CD4-positive, alpha-beta T cell treated with Interleukin-12 subunit alpha and Interleukin-12 subunit beta, for 1 hour (primary cell): ENCODE data around the gene WNT8A.

Experiments used
- DNase-seq: peaks from one replicate; pipeline ENCODE4 v3.0.0-alpha.2; 2020

The WNT8A gene

DNA sequence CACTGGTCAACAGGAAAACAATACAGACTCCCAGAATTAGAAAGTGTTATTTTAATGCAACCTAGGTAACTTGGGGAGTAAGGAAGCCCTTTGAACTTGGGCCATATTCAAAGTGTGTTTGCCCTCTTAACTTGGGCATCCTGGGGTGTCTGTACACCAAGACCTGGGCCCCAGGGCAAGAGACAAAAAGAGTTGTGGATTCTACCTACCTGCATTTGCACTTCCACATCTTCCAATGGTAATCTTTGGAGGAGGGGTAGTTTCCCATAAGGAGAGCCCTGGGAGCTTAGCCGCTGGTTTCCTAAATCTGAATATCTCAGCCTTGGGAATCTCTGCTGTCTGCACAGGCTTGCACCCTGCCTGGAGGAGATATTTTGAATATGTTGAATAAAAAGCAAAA, 8.5 kb downstream of the WNT8A start:
- DNase-seq, result no peak

GRCh38 chr5:138093036-138093435, 9.2 kb downstream of the WNT8A start:
- no peak for DNase-seq

DNA sequence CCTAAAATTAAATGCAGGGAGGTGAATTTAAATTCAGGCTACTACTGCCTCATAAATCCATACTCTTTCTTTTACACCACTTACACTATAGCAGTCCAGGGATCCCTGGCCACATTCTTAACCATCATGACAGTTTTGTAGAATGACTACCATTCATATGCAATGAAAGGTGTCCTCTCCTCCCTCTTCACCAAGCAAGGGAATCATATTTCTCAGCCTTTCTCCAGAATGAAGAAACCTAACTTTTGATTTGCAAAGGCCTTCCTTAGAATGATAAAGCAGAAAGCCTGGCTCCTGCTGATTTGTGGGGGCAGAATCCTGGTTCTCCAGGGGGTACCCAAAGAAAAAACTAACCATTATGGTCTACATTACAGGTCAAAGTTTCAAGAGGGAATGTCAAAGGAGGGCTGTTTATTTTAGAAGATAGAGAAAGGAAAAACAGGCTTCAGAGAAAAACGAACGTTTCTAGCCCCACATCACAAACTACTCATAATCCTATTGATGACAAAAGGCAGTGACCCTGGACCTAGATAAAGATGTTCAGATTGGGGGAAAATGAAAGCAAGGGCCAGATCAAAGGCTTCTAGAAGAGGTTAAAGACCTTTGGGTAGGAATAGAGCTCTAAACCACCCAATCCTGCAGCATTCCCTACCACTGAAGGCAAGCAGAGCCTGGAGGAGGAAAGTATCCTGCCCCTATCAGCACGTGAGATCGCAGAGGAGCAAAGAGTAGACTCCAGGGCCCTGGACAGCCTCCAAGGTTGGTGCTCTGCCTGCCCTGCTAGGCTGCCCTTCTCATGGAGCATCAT, 11.5 kb downstream of the WNT8A start:
- DNase-seq, result no peak

DNA sequence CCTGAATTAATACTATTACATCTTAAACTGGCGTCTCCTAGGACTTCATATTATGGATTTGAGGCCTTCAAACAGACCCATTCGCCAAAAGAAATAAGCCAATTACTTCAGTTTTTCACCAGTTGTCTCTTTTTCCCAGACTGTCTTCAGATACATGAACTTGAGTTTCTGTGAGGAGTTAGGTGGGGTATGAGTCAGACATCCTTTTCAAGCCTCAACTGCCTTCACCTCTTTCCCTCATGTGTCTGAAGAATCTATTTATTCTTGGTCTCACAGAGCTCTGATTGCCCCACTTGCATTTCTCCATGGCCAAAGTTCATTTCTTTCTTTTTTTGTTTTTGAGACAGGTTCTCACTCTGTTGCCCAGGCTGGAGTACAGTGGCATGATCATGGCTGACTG, 12.5 kb downstream of the WNT8A start:
- no peak for DNase-seq

DNA sequence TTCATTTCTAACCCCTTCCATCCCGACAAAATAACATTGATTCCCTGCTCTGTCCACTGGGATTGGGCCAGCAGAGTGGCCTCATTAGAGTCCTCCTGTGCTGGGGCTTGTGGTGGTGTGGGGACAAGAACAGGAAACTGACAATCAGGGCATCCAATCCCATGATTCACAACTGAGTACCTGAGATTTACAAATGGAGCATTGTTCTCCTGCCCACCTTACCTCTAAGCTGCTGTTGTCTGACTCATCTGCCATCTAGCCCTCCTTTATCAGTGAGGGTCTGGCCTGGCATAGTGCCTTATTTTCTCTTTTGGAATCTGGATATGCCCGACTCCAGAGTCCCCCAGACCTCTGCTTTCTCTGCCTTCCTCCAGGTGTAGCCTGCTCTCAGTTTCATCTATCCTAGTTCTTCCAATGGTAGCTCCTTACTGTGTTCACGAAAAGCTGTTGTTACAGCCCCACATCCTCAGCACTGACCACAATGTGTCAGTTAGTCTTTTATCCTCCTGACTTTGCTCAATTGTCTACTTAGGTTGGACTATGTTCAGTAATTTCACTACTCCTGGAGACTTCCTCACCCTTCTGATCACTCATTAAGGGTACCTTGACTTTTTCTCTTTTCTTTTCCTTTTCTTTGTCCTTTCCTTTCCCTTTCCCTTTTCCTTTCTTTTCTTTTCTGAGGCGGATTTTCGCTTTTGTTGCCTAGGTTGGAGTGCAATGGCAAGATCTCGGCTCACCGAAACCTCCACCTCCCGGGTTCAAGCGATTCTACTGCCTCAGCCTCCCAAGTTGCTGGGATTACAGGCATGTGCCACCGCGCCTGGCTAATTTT, 13.4 kb downstream of the WNT8A start:
- no peak for DNase-seq

GRCh38 chr5:138102454-138103318, 18.9 kb downstream of the WNT8A start:
- DNase-seq, result no peak

DNA sequence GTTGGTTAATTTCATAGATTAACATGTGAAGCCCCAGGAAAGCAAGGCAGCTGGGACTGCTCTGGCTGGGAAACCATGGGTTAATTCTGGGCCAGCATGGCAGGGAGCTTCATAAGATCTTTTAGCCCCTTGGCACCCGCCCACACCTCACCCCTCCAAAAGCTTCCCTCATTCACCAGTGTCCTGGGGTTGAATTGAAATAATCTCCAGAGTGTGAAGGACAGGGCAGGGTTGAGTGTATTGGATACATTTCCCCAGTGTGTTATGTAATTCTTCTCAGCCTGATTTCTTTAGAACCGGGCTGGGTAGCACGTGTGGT, 19.4 kb downstream of the WNT8A start:
- DNase-seq, result no peak

GRCh38 chr5:138105709-138106108, 21.9 kb downstream of the WNT8A start:
- no peak for DNase-seq

- DNase-seq, result no peak
Measured at GRCh38 chr5:138107213-138107612, 23.4 kb downstream of the WNT8A start.

DNA sequence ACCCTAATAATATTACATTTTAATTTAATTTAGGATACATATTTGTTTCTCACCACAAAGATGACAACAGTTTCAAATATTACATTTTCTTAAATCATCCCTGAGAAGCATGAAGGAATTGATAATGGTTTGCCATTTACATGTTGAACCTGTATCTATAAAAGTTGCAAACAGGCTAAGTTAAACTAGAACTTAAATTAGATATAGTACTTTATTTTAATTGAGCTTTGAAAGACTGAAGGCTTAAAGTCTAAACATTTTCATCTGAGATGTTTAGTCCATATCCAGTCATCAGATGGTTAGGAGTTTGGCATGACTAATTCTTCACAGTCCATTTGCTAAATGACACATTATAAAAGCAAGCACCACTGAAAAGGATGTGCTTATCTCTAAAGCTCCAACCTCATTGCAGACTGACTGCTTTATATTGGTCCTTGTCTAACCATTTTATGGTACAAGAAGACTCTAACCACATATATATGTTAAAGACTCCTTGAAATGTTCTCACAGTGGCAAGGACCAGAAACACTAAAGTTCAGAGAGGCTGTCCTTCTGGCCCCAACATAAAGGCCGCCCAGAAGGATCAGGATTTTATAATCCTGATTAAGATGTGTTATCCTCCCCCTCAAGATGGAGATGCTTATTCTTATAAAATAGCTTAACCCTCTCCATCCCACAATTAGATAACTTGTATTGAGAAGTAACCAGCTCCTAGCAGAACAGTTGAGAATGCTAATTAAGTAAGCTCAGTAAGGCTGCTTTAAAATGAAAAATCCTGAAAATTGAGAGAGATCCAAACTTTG, 25.8 kb downstream of the WNT8A start:
- DNase-seq, result no peak

- no peak for DNase-seq
Measured at GRCh38 chr5:138110266-138110963, 26.6 kb downstream of the WNT8A start.

GRCh38 chr5:138111181-138111580, 27.3 kb downstream of the WNT8A start:
- no peak for DNase-seq

GRCh38 chr5:138111937-138112336, 28.1 kb downstream of the WNT8A start:
- DNase-seq, result no peak

DNA sequence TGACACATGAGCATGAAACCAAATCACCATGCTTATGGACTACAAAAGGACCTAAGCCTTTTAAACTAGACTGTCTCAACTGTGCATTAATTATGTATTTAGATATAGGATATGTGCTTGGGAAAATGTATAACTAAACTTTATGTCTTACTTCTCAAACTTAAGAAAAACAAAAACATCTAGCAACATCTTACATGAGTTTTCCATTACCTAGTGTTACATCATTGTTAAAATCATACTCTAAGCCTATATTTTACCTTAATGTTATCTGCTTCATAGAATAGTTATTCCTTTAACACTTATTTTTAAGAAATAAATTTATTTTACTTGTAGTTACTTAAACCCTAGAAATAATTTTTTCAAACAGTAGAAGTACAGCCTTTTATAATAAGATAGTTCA, 31.4 kb downstream of the WNT8A start:
- DNase-seq, result no peak

DNA sequence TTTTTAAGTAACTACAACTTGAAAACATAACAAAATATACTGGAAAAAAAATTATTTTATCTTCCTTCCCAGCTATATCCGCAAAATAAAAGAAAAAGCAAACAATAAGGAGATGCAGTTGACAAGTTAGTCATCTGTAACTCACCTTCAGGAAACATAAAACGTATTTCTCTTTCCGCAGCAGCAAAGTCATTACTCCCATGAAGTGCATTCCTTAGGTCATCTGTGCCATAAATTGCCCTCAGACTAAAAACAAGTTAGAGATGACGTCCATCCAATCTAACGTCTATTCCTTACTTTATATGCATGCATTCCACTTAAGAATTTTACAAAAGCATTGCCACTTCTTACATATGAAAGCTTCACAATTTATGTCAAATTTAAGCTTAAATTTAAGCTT, 44.5 kb downstream of the WNT8A start:
- no peak for DNase-seq

DNA sequence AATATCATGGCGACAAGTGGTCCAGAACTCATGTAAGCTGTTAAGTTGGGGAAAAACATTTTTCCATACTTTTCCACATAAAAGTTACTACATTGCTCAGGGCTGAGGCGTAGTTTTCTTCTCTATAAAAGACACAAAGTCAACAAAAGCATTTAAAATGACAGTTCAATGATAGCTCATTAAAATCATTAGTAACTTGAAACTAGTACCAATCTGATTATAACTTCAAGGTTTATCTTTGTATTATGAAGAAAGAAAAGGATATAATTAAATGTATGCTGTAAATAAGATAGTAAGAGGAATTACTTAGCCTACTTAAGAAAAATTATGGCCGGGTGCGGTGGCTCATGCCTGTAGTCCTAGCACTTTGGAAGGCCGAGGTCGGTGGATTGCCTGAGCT, 45.5 kb downstream of the WNT8A start:
- DNase-seq, result no peak

- no peak for DNase-seq
Measured at GRCh38 chr5:138132543-138132942, 48.7 kb downstream of the WNT8A start.

GRCh38 chr5:138138949-138139780, 55.3 kb downstream of the WNT8A start, which contains the start of gene NME5:
Gene NME5, minus strand, starts transcription at chr5:138139428. Its CDS starts 648 bp downstream, at chr5:138138780.
- no peak for DNase-seq

GRCh38 chr5:138139781-138140090, 55.9 kb downstream of the WNT8A start:
- no peak for DNase-seq

- DNase-seq, result no peak
Measured at GRCh38 chr5:138140268-138140667, 56.4 kb downstream of the WNT8A start.
